Esophagus squamous epithelium (tissue), 4 donors: ENCODE results near the gene ARAP2.

Source experiments
- CTCF ChIP-seq, 6 experiments: fragments of 450-650 bp in 4 of 6; fragments of 200-600 bp in 2 of 6; sonication (generic) in 2 of 6; IDR thresholded peaks; one replicate each; pipeline ENCODE4 v1.5.1; 2016 to 2019; ENCODE audit warnings: antibody characterized with exemption in 6 of 6, mild to moderate bottlenecking in 4 of 6, moderate library complexity in 4 of 6
- POLR2A ChIP-seq, 4 donors: fragments of 450-650 bp; IDR thresholded peaks; one replicate each; pipeline ENCODE4 v1.6.1; 2017; ENCODE audit warnings: antibody characterized with exemption in 4 of 4, mild to moderate bottlenecking in 4 of 4, moderate library complexity in 3 of 4

- no peak for TF ChIP-seq CTCF (IDR thresholded peaks at IDR 0.05)
- TF ChIP-seq POLR2A (IDR thresholded peaks at IDR 0.05) = no peak
These were observed 36.9 kb downstream of the ARAP2 start for GRCh38 chr4:36207367-36207766.
